HL-60/S4 treated with retinoic acid at 250 ng/mL for 4 days and 3 days (cell line): ENCODE results near the gene TYMS.
"Not testable (repeated sequence)": the region's sequence is repeated elsewhere in the genome, so short reads cannot be mapped to it uniquely, and the experiment has no call there.

Experiments used
- in situ Hi-C: fragments of 300-500 bp; cut with MboI; formaldehyde crosslinking; loops from 2 replicates; pipeline ENCODE4 v1.7.0; 2022; ENCODE audit warnings: low sequenced_read_pairs

The TYMS gene

GRCh38 chr18:676069-676468, 18.6 kb downstream of the TYMS start:
- in situ Hi-C loops = no loop called here

DNA sequence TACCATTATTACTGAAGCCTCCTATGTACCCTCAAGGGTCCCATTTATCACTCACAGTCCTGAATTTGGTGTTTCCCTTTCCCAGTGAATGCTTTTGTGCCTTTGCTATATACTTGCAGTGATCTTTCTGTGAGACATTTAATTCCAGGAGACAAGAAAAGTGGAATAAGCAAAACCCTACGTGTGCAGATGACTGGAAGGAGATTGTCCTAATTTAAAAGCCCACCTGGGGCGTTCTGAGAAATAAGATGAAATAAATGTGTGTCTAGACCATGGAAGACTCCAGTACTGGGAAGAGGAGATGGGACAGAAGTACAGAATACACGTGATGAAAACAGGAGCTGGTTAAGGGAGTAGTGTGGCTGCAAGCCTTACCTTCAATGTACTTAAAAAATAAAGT, 19.3 kb downstream of the TYMS start:
- in situ Hi-C loops = no loop called here

GRCh38 chr18:677145-677544, 19.7 kb downstream of the TYMS start:
- in situ Hi-C loops = no loop called here

- in situ Hi-C loops = no loop called here
Measured at GRCh38 chr18:677951-678381, 20.5 kb downstream of the TYMS start.

- in situ Hi-C loops = no loop called here
Measured at GRCh38 chr18:678482-679182, 21.2 kb downstream of the TYMS start.

DNA sequence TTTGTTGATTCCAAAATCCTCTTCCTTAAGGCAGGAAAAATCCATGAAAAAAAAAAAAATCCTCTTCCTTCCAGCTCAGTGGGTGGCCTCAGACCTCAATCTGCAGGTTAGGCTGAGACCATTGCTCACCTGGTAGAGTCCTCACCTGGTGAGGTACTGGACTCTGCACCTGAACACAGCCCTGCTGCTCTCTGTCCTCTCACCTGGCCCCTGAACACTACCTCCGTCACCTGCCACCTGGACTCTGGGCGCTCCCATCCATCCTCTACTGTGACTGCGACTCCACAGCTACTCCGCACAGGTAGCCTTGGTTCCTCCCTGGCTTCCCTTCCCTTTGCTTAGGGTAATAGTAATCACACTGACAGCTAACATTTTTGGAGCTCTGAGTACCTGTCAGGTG, 22.1 kb downstream of the TYMS start:
- in situ Hi-C loops = no loop called here

DNA sequence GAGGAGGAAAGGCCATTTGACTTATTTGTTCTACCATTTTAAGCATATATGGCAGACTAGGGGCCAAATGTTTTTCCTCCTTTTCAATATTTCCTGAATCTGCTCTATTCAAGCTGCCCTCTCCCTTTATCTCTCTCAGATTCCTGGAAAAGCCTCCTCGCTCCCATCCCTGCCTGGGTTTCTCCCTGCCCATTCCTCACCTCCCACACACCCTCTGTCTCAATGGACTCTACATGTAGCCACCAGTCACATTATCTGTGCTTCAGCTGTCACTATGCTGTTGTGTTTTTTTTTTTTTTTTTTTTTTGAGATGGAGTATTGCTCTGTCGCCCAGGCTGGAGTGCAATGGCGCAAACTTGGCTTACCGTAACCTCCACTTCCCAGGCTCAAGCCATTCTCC, 22.9 kb downstream of the TYMS start:
- in situ Hi-C loops = no loop called here

DNA sequence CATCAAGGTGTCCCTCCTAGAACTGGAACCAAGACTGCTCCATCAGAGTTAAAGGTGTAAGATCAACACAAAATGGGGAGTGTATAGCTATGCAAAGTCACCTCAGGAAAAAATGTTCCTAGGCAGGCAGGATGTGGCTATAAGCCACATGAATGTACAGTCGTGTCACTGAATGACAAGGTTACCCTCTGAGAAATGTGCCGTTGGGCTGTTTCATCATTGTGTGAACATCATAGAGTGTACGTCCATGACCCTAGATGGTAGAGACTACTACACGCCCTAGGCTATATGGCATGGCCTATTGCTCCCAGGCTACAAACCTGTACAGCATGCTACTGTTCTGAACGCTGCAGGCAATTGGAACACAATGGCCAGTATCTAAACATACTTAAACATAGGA, 24.5 kb downstream of the TYMS start:
- in situ Hi-C loops = no loop called here

- in situ Hi-C loops = not testable (repeated sequence)
Measured at GRCh38 chr18:682416-682815, 25.0 kb downstream of the TYMS start.

DNA sequence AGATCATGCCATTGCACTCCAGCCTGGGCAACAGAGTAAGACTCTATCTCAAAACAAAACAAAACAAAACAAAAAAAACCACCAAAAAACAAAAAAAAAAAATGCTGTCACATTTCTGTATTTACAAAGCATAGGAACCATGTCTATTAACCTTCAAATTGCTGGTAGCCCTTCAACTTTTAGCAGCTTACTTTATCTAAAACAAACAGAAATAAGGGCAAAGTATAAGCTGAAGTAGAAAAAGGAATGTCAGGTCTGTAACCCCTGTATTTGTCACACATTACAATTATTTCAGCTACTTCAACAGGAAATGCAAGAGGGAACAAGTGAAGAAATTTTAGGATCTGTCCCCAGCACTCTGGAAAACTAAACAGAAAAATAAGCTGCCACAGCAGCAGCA, 25.4 kb downstream of the TYMS start:
- in situ Hi-C loops = no loop called here

GRCh38 chr18:683531-683930, 26.1 kb downstream of the TYMS start:
- in situ Hi-C loops = no loop called here

DNA sequence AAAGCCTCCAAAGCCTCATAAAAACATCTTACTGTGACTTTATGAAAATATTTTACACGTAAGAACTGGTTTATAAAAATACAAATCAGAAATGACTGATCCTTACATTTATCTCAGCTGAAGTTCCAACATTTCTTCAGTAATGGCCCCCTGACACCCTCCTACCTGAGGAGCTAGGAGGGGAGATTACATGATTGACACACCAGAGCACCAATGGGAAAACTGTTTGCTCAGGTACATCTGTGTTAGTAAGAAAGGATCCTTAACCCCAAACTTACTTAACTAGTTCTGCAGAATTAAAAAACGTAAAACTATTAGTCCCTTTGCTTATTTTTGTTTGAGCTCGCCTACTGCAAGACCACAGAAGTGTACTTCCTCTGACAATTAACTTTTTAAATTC, 28.0 kb downstream of the TYMS start:
- in situ Hi-C loops = no loop called here

DNA sequence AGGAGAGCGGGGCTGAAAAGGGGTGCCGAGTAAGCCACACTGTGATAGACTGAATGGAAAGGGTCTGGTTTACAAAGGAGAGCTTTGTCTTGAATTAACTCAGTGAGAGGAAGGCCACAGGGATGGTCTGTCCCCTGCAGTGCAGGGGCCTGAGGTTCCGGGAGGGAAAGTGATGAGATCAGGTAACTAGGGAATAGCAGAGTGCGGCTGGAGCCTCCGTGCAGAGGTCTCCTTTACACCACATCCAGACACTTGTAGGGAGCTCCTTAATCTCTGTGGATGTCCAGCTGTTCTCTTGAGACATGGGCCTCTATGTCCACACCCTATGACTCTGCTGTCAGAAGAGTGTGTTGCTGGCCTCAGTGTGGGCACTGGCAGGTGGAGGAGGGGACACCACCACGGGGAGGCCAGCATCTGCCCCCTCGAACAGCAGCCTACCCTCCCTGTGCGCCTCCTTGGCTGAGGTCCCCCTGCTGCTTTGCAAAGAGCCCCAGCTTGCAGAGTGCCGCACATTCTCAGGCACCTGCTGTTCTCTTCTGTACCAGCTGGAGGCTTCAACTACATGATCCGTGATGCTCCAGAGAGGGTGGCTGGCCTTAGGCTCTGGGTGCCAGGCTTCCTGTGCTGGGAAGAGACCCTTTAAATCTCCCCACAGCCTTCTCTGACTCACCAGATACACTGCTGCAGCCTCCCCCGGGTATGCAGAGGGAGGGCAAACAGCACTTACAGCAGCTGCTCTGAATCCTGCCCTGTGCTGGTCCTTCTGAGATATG, 29.1 kb downstream of the TYMS start:
- in situ Hi-C loops = no loop called here

DNA sequence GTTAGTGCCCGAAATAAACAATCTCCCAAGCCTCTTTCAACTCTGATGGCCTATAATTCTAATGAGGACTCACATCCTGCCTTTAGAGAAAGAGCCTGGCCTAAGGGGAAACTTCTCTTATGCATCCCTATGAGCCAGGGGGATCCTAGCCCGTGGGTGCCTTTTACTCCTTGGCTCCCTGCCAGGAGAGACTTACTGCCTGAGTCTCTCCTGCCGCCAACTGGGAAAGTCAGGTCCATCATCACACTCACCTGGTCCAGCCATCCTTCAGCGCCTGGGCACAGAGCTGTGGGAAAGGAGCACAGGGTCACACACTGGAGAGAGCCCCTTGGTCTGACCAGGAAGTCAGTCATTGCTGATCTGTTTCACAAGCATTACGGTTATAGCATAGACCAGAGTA, 30.9 kb downstream of the TYMS start:
- in situ Hi-C loops = no loop called here

- in situ Hi-C loops = no loop called here
Measured at GRCh38 chr18:692824-693223, 35.4 kb downstream of the TYMS start.

DNA sequence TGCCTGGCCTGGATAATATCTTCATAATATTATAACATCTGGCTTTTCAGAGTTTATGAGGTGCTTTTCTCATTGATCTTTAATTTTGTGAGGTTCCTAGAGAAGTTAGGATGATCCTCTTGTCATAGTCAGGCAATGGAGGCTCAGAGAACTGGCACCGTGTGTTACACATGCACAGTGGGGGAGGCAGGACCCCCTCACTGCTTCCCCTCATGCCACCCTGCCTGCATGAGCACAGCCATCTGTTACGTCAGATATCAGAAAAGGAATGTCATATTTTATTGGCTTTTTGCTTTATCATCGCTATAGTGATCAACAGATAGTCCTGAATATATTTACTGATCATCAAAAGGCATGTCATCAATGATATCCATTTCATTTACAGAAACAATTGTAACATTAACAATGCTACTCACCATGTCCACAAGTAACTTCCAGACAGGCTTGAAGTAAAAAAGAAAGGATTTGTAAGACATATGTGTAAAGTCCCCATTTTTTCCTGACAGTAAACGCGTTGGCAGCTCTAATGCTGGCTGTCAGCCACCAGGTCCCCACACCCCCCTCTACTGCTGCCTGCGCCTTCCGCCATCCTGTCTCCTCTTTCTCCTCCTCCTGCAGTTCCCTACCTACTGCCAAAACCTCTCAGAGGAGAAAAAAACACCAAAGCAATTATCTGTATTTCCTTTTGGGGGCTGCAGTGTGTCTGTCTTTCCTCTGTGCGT, 36.2 kb downstream of the TYMS start:
- in situ Hi-C loops = no loop called here

- in situ Hi-C loops = no loop called here
Measured at GRCh38 chr18:697012-697411, 39.6 kb downstream of the TYMS start.

GRCh38 chr18:697800-698199, 40.3 kb downstream of the TYMS start:
- in situ Hi-C loops = no loop called here

DNA sequence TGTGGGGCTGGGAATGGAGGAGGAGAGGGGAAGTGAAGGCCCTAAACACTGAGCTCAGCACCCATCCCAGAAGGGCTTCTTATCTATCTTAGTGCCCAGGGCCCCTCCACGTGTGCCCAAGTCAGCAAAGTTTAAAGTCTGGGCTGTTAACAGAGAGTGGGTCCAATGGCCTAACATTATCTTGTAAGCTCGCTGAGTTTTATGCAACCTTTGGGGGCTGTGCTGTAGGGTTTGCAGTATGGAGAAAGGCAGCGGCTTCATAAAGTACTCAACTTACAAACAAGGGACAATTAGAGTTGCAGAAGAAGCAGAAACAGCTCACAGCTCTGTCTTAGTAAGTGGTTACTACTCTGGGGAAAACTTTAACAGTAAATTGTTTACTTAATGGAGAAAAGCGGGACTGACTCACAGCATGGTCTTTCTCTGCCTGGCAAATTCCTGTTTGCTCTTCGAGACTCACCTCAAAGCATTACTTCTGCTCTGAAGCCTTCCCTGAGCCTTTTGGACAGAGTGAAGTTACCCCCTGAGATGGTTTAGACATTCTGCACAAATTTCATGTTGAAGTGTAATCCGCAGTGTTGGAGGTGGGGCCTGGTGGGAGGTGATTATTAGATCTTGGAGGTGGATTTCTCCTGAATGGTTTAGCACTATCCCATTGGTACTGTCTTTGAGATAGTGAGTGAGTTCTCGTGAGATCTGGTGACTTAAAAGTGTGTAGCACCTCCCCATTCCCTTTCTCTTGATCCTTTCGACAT, 45.9 kb downstream of the TYMS start:
- in situ Hi-C loops = no loop called here

GRCh38 chr18:706405-706804, 49.0 kb downstream of the TYMS start:
- in situ Hi-C loops = no loop called here

DNA sequence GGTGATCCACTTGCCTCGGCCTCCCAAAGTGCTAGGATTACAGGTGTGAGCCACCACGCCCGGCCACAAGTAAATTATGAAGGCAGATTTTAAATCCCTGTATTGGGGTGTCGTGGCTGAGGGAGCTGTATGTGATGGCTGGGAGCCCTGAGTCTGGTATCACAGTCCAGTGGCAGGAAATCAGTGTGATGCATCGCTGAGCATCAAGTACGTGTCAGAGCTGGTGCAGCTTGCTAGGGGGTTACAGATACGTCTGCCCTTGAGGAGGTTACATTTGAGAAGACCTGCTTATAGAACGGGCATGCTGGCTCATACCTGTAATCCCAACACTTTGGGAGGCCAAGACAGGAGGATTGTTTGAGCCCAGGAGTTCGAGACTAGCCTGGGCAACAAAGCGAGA, 50.6 kb downstream of the TYMS start:
- in situ Hi-C loops = no loop called here
